HCEC 1CT (cell line): ENCODE results near the gene NUCKS1.

ENCODE experiments used
- DNase-seq: peaks from one replicate; pipeline ENCODE4 v3.0.0-alpha.2; 2017

NUCKS1 gene

DNA sequence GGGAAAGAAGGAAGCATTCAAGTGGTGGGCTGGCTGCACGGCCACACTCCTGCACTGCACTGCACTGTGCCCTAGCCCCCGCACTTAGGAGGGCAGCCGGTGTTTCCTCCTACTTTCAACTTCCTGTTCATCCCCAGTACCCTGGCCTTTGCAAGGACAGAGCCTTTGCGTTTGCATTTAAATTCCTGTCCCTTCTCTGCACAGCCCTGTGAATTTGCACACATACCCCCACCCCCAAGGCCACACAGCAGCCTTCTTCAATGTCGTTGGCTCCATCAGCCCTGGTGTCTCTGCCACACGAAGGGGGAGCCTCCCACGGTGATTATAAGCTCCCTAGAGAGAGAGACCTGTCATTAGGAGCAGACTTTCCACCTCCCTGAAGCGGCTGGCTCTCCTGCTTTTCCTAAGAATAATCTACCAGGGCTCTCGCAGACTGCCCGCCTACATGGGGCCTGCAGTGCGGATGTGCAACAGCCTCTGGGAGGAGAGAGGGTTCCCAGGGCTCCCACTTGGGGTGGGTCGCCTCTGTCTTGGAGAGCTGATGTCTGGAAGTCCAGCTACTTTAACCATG is 56.5 kb downstream of the NUCKS1 start:
- DNase-seq, result no peak

GRCh38 chr1:205692423-205692822 is 57.6 kb downstream of the NUCKS1 start:
- DNase-seq, result no peak

- DNase-seq, result no peak
Measured at GRCh38 chr1:205690122-205690756, 59.7 kb downstream of the NUCKS1 start.

DNA sequence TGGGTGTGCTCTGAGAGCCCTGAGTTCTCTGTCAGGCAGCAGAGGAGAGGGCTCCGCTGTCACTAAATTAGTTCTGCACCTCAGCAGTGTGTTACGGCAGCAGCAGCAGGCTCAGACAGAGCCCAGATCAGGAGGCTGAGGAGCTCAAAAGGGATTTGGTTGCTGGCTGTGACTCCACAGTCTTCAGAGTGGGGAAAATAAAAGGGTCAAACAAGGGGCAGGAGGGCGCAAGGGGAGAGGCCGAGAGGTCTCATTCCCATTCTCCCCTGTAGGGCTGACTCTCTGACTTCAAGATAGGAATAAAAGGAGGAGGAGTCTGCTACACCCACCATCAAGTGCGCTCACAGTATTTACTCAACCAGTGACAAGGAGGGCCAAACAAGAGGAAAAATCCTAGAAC is 60.5 kb downstream of the NUCKS1 start:
- no peak for DNase-seq

- no peak for DNase-seq
Measured at GRCh38 chr1:205688171-205689080, 61.6 kb downstream of the NUCKS1 start.

- no peak for DNase-seq
Measured at GRCh38 chr1:205687242-205687641, 62.7 kb downstream of the NUCKS1 start.

DNA sequence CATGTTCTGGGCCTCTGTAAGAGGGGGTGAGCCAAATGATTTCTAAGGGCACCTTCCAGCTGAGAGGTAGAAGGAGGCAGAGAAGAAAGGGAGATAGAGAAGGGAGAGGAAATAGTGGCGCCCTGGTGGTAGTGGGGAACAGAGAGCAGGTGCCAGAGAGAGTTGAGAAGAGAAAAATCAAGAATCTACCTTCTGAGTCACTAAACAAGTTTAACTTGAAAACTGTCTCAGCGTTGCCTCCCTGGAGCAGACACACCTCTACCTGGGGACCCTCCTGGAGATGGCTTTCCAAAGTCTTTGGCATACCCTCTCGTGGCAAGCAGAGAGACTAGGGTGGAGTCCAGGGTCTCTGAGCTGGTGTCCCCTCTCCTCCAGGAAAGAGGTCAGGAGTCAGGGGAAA is 68.6 kb downstream of the NUCKS1 start:
- DNase-seq, result no peak

- DNase-seq, result no peak
Measured at GRCh38 chr1:205680073-205680851, 69.7 kb downstream of the NUCKS1 start, which contains the start of gene SLC45A3. Gene SLC45A3 (minus strand): TSS chr1:205680509. CDS start chr1:205664656, 15,853 bp downstream.

- DNase-seq, result no peak
Measured at GRCh38 chr1:205678286-205679111, 71.5 kb downstream of the NUCKS1 start.

- DNase-seq, result no peak
Measured at GRCh38 chr1:205677167-205677566, 72.8 kb downstream of the NUCKS1 start.

DNA sequence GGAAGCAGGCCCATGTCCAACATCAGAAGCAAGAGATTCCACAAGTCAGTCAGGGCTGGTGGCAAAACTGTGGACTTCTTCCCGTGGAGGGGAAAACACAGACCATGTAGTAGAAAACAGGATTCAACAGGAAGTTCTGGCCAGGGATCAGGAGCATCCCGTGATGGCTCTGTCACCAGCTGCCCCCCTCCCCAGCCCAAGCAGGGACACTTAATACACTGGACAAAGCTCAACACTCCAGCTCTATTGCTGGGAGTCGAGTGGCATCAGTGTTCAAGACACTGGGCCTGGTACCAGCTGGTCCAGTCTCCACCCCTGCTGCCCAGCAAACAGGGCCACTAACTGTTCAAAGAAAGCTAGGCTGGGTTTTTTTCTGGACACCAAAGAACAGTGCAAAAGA is 73.4 kb downstream of the NUCKS1 start:
- DNase-seq, result no peak

DNA sequence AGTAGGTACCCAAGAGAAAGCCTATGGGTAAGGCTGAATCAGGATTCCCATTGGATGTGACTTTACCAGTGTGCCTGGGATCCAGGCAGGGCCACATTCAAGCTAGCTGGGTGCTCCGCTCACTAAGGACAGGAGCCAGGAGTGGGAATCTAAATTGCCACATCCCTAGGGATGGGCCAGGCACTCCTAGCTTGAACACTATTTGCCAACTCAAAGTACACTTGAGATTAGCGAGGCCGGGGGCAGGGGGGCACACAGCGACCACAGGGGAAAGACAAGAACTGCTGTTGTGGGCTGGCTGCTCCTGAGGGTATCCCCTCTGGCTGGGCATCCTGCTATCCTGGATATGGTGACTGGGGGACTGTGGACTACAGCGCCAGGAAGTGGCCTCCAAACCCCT is 74.0 kb downstream of the NUCKS1 start:
- DNase-seq, result no peak

- DNase-seq, result no peak
Measured at GRCh38 chr1:205675247-205675646, 74.7 kb downstream of the NUCKS1 start.

- no peak for DNase-seq
Measured at GRCh38 chr1:205672970-205673369, 77.0 kb downstream of the NUCKS1 start.

DNA sequence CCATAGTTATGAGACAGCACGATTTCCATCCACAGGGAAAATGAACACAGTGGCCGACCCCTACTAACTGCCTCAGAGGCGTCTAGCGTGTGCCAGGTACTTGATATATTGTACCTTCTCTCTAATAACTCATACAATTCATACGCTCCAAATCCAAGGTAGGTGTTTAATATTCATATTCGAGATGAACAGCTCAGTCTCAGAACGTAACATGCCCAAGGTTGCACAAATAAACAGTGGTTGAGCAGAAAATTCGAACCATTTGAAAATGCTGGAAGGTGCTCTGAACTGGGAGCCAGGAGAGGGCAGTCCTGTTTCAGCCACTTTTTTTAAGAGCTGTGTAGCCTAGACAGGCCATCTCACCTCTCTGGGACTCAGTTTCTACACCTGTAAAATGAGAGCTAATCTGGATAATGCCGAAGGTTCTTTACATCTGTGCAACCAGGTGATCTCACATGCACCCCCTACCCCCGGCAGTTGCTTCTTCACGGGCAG is 77.5 kb downstream of the NUCKS1 start:
- no peak for DNase-seq

DNA sequence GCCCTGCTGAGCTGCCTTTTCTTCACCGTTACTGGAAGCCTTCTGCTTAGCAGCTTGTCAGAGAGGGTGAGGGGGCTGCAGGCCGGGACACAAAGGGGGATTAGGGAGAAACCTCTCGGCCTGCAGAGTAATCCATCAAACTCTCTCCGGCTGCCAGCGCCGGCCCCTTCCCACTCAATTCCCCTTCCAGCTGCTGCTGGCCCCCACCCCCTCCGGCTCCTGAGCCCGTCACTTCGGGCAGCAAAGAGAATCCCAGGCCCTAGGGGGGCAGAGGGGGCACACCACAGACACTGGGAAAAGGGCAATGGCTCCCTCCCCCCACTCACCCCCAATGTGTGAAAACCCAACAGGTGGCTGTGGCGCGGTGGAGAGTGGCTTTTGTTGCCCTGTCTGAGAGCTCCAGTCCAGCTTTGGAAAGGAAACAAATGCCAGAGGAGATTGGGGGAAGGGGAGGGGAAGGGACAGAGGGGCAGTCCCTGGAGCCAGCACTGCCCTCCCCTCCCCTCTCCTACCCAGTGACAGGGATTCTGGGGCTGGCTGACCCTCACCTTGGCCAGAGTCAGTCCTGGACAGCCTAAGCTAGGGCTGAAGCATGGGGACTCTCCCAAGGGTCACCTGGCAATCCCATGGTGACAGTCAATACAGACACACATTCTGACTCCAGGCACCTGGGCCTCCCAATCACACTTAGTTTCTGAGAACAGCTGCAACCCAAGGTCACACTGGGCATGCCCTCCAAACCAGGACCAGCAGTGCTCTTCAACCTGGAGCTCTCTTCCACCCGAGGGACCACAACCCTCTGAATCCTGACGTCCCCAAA is 79.2 kb downstream of the NUCKS1 start:
- no peak for DNase-seq

GRCh38 chr1:205670150-205670446 is 79.9 kb downstream of the NUCKS1 start:
- no peak for DNase-seq

DNA sequence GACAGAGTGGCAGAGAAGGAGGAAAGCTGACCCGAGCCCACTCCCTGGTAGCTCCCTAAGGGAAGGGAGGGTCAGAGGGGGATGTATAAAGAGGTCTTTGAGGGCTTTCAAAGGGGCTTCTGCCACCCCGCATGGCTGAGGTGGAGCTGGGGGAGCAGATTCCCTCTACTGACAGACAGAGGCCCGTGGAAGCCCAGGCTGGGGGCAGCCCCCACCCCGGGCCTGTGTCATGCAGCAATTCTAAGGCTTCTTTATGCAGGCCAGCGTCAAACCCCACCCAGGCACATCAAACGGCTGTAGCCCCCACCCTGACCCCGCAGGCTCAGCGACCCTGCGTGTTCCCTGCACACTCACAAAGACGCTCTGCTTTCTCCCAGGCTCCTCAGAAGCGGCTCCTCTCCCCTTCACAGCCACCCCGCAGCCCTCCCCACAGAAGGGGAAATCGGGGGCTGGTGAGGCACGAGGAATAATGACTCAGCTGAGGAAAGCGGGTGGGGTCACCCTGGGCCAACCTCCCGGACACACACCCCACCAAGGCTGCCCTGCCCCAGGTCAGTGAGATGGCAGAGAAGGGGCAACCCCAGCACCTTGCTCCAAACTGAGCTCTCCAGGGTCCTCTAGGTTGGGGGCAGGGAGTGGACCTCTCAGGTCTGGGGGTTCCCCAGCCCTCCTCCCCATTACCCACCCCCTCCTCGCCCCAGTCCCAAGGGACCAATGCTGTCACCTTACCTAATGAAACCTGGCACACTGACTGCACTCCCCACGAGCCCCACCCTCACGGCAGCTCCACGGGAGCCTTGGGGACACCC is 80.4 kb downstream of the NUCKS1 start:
- no peak for DNase-seq

DNA sequence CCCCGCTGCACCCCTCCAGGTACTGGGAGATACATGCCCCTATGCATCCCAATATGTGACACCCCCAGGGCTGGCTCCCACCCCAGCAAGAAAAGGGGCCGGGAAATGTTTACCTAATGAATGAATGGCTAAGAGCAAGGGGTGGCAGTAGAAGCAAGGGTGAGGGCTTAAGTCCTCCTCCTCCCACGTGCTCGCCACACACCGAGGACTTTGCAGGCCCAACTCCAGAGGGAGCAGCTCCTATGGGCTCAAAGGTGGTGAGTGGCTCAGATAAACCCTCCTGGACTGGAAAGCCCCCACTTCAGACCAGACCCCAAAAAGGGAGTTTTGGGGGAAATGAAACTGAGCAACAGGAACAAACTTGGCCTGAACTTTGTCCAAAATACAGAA is 81.0 kb downstream of the NUCKS1 start:
- DNase-seq, result no peak

GRCh38 chr1:205667909-205668643 is 81.9 kb downstream of the NUCKS1 start:
- DNase-seq, result no peak
